ENCODE measurements around the gene SEMA3E.

Gene SEMA3E

DNA sequence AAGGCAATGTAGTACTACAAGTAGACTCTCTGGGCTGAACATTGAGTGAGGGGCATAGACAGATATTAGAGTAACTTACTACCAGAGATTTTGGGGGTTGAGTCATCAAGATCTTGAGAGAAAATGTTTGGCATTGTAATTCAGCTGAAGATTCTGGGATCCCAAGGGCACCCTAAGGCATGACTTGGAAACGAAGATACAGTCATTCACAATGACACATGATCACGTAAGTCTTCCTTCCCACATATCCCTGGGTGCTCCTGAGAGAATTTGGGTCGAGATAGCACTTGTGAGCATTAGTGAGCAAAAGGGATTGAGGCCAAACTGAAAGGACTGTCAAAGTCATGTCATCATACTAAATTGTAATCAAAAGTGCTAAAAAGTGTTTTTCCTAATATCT lies 293.8 kb downstream of the SEMA3E start:
- DNase-seq (ENCODE audit: low spot score), result no peak

- DNase-seq (ENCODE audit: low spot score), result peak; percentile 4
Observed at GRCh38 chr7:83347945-83348444, 300.9 kb downstream of the SEMA3E start.

- DNase-seq (ENCODE audit: low spot score), result no peak
Observed at GRCh38 chr7:83339907-83340306, 309.0 kb downstream of the SEMA3E start.

DNA sequence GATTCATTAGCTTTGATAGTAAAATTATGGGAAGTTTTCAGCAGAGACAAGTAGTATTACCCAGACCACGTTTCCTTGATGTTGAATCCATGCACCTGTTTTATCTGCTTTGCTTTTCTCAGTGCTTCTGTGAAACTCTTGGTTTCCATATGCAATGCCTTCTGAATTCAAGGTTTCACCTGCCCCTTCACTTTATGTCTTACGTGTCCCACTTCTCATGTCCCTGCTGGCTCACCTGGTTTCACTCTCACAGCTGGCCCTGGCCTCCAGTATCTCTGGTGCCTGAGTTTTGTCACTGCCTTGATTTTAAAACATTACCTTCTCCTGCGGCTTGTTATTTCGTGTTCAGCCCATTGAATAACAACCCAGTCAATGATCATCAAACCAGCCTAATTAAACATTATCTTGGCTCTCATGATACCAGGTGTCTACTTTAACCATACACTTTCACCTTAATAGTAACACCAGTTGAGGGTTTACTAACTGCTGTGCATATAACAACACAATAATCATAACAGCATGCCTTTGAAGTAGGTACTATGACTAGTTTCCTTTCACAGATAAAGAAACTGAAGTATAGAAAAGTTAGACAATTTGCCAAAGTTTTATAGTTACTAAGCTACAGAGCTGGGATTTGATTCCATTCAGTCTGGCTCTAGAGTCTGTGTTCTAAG lies 310.5 kb downstream of the SEMA3E start:
- DNase-seq (ENCODE audit: low spot score), result no peak

DNA sequence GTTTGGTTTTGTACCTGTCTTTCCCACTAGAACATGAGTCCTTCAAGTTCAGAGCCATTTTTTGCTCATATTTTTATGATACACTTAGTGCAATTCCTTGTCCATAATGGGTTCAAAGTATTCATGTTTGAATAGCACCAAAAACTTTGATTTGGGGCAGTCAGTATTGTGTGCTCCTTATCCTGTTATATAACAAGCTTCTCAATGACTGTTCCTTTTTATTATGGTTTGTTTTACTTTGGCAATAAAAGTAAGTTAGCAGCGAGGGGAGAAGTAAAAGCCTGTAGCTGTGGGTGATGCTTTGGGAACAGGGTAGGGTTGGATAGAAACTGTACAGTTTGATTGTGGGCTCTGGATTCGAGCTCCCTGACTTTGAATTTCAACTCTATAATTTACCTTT lies 311.9 kb downstream of the SEMA3E start:
- DNase-seq (ENCODE audit: low spot score), result no peak

GRCh38 chr7:83326223-83326622 lies 322.7 kb downstream of the SEMA3E start:
- no peak for DNase-seq (ENCODE audit: low spot score)

- DNase-seq (ENCODE audit: low spot score), result no peak
Observed at GRCh38 chr7:83325083-83325482, 323.9 kb downstream of the SEMA3E start.

- no peak for DNase-seq (ENCODE audit: low spot score)
Observed at GRCh38 chr7:83324596-83324995, 324.3 kb downstream of the SEMA3E start.

DNA sequence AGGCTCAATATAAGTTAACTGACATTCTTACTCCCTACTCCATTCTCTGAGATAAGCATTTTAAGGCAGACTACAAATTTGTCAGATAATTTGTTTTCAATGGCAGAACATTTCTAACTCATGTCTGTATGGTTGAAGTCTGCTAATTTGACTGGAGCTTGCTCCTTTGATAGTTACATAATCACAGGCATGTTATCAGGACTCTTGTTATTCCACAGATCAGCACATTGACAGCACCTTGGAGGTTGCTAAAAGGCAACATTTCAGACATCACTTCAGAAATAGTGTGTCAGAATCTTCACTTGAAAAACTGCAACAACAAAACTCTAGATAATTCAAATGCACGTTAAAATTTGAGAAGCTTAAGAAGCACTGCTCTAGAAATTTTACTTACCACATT lies 327.9 kb downstream of the SEMA3E start:
- no peak for DNase-seq (ENCODE audit: low spot score)

GRCh38 chr7:83313931-83314330 lies 335.0 kb downstream of the SEMA3E start:
- no peak for DNase-seq (ENCODE audit: low spot score)
